Lung microvascular endothelial cell (primary cell): ENCODE results near the gene USF2. TPM values are rescaled to one million over a fixed set of nuclear protein-coding genes. Genes with fewer than 3 reads are reported as not detected.

ENCODE experiments used
- DNase-seq, 2 donors: peaks; one replicate each; pipeline versions ENCODE4 v3.0.0 to v3.0.0-alpha.2; 2010; ENCODE audit warnings: low read depth in 2 of 2
- total RNA-seq: library from RNA; depleted of rRNA; stranded (reverse); fragments of >200 nt; gene quantifications from 2 replicates; pipeline ENCODE4 v1.2.1, GENCODE V29; 2014

Gene USF2
- total RNA-seq, 1 donor from 2014 or later: 52.2 TPM

DNA sequence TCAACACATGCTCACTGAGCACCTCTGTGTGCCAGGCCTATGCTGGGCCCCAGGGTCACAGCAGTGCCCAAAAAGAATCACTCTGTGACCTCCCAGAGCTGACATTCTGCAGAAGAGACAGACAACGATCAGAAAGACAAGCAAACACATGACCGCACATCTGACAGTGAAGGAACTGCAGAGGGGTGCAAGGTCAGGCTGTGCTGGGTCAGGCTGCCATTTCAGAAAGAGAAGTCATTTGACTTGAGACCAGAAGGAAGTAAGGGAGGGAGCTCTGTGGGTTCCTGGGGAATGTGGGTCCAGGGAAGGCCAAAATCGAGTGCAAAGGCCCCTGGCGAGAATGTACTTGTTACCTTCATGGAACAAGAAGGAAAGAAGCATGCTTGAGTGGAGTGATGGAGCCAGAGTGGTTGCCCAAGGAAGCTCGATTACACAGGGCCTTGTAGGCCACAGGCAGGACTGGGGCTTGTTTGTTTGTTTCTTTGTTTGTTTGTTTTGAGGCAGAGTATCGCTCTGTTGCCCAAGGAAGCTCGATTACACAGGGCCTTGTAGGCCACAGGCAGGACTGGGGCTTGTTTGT, 48.8 kb downstream of the USF2 start:
- DNase-seq: no peak

DNA sequence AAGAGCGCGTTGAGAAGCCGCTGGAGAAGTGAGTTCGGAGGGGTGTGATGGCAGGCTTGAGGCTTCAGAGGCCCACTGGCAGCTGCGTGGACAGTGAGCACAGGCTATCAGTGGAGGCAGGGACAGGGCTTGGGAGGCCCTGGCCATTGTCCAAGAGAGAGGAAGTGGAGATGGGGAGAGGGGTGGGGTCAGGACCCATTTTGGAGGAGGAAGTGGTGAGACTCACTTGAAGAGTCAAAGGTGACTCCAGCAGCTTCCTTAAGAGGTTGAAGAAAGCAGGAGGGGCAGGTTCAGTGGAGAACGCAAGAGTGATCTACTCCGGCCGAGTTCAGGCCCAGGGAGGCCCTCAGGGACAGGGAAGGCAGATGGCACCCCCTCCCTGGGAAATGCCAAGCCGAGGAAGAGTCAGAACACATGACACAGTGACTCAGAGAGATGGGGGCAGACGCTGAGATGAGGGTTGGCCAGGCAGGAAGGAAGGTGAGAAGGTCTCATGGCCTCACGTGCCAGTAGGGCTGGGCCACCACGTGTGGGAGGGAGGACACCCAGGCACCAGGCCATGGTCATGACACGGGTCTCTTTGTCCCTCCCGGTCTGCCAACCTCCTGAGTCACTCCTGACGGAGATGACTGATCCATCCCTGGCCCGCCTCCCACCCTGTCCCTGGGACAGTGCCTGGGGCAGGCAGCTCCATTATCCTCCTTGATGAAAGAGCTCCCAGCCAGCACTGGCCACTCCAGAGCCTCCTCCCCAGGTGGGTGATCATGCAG, 50.1 kb downstream of the USF2 start:
- DNase-seq: peak; percentile 80 to 98

DNA sequence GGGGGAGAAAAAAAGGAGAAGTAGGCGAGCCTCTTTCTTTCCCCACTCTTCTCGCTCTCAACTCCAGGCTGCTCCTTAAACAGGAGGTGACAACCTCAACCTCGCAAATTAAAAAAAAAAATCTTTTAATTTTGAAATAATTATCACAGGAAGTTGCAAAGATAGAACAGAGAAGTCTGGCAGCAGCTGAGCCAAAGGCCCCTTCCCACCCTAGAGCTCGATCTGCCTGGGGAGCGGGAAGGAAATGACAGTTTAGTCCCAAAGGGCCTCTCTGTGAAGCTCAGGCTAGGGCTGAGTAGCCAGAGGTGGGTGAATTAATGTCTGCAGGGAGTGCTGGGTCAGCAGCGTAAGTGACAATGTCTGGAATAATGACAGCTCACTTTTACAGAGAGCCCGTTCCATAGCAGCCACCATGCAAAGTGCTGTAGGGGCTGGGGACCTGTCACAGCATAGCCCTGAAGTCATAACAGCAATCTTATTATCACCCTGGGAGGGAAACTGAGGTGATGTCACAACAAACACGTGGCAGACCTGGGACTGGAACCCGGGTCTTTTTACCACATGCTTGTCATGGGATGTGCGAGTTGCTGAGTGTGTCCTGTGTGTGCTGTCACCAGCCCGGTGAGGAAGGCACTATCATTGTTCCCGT, 51.4 kb downstream of the USF2 start:
- DNase-seq: no peak

DNA sequence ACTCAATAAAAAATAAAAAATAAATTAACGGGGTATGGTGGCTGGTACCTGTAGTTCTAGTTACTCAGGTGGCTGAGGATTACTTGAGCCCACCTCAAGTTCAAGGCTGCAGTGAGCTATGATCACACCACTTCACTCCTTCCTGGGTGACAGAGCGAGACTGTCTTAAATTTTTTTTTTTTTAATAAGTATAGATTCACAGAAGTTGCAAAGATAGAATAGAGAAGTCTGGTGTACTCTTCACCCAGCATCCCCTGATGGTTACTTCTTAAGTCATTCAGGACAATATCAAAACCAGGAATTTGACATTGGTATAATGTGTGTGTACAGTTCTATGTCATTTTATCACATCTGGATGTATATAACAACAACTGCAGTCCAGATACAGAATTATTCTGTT, 52.5 kb downstream of the USF2 start:
- DNase-seq: no peak

DNA sequence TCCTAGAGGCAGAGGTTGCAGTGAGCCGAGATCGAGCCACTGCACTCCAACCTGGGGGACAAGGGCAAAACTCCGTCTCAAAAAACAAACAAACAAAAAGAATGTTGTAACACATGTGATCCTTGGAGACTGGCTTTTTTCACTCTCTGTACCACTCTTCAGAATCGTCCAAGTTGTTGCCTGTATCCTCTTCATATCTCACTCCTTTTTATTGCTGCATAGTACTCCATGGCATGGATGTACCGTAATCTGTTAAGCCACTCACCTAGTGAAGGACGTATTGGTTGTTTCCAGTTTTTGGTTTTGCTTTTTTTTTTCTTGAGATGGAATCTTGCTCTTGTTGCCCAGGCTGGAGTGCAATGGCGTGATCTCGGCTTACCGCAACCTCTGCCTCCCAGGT, 53.3 kb downstream of the USF2 start:
- DNase-seq: no peak

DNA sequence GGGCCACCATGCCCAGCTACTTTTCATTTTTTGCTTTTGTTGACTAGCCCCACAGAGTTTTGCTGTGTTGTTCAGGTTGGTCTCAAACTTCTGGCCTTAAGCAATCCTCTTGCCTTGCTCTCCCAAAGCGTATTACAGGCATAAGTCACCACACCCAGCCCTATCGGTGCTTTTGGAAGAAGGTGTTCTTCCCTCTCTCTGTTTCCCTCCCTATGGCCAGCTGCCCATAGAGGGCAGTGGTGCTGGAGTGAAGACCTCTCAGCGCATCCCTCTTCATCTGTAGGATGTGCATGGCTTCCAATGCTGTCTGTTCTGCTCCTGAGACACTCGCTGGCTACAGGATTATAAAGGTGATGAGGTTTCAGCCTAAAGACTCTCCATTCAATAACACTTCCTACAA, 58.9 kb downstream of the USF2 start:
- no peak for DNase-seq

DNA sequence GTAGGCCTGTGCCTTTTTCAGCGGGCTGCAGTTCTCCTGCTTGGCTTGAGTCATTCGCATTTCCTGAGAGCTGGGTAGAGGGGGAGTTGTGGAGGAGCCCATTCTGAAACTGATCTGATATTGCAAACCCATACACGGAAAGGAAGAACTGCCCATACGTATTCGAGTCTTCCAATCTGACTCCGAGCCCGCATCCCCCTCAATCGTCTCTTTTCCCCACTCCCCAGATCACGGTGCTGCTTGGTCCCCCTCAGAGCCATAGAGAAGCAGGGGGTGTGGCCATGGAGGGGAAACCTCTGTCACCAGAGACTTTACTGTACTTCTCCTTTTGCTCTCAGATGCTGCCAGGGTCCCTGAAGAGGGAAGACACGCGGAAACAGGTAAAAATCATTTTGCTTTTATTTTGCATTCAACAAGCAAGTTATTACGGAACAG, 60.1 kb downstream of the USF2 start, which contains the start of gene CD22:
TSS of gene CD22 (plus strand) at position 337 of the 435 bp plus-strand sequence. CDS start 2,854 bp downstream, outside the sequence.
- no peak for DNase-seq

DNA sequence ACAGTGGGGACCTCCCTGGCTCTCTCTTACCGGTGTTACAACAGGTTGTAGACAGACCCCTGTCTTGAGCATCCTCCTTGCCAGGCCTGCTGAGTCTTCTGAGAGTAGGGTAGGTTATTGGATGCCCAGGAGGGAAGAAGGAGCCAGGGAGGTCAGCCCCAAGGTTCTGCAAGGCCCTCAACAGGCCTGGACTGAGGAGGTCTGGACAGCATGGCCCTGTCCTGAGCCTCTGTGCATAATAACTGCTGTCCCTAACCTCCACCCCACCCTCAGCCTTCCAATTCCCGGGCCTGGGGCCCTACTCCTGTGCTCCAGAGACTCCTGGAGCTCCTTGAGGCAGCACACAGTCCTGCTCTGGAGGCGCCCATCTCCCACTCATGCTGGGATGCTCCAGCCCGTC, 60.6 kb downstream of the USF2 start:
- no peak for DNase-seq

Other genes with a start within 250 kb of the USF2 start
- 5.2 and 5.7 TPM in 2 replicates for gene SCN1B, start 238.5 kb upstream of the USF2 start, total RNA-seq
- gene HPN, start 227.2 kb upstream of the USF2 start, total RNA-seq: under 0.01 TPM in 2 replicates
- not detected in 2 replicates for gene FXYD3, start 153.1 kb upstream of the USF2 start, total RNA-seq
- not detected in 2 replicates for gene LGI4, start 133.9 kb upstream of the USF2 start, total RNA-seq
- gene FXYD1, start 130.1 kb upstream of the USF2 start, total RNA-seq: not detected in 2 replicates
- gene FXYD7, start 125.7 kb upstream of the USF2 start, total RNA-seq: not detected in 2 replicates
- gene FXYD5, start 114.2 kb upstream of the USF2 start, total RNA-seq: 14.2 and 17.9 TPM in 2 replicates
- gene FAM187B, start 40.2 kb upstream of the USF2 start, total RNA-seq: not detected in 2 replicates
- gene LSR, start 20.0 kb upstream of the USF2 start, total RNA-seq: 0.20 and 0.44 TPM in 2 replicates
- gene HAMP, start 13.6 kb downstream of the USF2 start, total RNA-seq: under 0.01 TPM in 2 replicates
- not detected in 2 replicates for gene MAG, start 23.2 kb downstream of the USF2 start, total RNA-seq
- gene CD22, start 60.2 kb downstream of the USF2 start, total RNA-seq: 0.22 TPM in 1 of 2 replicates, not detected in the other
- not detected in 2 replicates for gene FFAR1, start 78.9 kb downstream of the USF2 start, total RNA-seq
- under 0.01 TPM in 1 of 2 replicates, not detected in the other for gene FFAR3, start 89.5 kb downstream of the USF2 start, total RNA-seq
- gene GPR42, start 102.1 kb downstream of the USF2 start, total RNA-seq: not detected in 2 replicates
- gene FFAR2, start 179.3 kb downstream of the USF2 start, total RNA-seq: not detected in 2 replicates
- not detected in 2 replicates for gene KRTDAP, start 221.5 kb downstream of the USF2 start, total RNA-seq
- gene DMKN, start 244.7 kb downstream of the USF2 start, total RNA-seq: not detected in 2 replicates